ENCODE results near the gene LMO2.

The LMO2 gene

DNA sequence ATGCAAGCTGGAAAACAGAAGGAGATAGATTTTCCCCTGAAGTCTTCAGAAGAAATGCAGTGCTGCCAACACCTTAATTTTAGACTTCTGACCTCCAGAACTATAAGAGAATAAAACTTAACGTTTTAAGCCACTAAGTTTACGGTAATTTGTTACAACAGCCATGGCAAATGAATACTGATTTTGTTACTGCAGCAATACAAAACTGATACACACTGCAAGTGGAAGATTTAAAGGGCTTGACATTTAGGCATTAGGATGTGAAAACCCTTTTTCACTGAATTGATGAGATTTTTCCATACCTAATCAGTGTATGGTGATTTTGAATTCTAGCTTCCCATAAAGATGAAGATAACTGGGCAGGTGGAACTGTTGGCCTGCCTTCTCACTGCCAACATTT lies 22.1 kb upstream of the LMO2 start:
- no peak for DNase-seq

GRCh38 chr11:33912405-33913361 lies 20.8 kb upstream of the LMO2 start:
- DNase-seq = no peak

DNA sequence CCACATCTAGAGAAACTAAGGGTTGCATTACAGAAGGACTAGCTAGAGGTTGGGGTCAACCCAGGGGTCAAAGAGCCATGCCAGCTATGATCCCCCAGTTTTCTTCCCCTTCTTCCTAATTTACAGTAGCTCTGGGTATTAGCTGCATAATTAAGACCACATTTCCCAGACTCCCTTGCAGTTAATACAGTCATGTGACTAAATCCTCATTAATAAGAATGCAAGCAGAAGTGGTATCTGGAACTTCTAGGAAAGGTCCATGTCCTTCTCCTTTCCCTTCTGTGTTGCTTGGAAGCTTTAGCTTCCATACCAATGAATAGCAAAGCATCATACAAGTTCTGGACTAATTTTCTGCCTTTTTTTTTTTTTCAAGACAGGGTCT lies 19.1 kb upstream of the LMO2 start:
- DNase-seq = no peak

GRCh38 chr11:33910296-33910957 lies 18.6 kb upstream of the LMO2 start:
- DNase-seq = no peak

GRCh38 chr11:33909552-33909951 lies 17.7 kb upstream of the LMO2 start:
- DNase-seq = no peak

DNA sequence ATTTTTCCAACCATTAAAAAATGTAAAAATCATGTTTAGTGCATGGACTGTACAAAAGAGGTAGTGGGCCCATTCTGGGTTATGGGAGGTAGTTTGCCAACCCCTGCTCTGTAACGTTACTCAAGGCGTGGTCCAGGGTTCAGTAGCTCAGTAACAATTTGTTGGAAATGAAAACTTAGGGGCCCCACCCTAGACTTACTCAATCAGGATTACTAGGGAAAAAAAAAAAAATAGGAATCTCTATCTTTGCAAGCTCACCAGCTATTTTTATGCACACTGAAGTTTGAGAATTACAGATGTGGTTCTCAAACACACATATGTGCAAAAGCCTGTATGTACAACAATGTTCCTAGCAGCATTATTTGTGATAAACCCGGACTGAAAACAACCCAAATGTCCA lies 17.3 kb upstream of the LMO2 start:
- DNase-seq = no peak

DNA sequence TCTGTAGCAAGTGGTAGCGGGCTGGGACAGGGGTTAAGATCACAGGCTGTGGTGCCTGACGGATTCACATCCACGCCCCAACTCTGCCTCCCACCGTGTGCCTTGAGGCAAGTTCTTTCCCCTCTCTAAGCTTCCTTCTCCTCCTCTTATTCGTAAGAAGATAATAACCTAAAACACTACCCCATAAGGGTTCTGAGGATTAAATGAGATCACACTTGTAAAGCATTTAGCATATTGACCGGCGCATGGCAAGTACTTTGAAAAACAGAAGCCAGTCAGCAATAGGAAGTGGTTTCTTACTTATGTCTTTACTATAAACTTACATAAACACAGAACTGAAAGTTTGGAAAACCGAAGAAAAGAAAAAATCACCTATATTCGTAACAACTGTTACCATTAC lies 15.5 kb upstream of the LMO2 start:
- DNase-seq = no peak

DNA sequence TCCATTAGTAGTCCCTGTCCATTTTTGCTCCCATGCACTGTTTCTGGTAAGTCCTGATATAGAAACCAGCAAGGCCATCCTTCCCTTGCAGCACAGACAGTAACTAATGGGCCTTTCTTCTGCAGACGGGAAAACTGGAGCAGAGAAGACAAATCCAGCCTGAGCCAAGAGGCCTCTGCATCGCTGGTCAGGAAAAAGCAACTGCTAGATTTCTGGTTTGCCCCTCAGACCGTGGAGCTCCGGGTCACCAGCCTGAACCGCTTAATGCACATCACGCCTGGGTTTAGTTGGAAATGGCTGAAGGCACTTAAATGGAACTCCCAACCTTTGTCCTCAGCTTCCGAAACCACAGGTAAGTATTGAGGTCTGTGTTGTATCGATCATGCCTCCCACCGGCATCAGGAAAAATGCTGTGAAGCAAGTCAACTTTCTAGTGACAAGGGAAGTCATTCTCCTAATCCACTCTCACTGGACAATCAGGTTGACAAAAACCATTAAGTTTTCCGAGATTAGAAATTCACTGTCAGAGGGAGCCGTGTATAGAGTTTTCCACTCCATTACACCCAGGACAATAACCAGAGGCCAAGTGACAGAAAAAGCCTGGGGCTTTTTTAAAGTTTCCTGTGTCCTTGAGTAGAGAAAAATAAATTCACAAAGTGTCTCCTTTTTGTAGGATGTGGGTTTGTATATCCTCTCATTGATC lies 14.8 kb upstream of the LMO2 start:
- DNase-seq = no peak

- DNase-seq = no peak
Measured at GRCh38 chr11:33904102-33904501, 12.2 kb upstream of the LMO2 start.

DNA sequence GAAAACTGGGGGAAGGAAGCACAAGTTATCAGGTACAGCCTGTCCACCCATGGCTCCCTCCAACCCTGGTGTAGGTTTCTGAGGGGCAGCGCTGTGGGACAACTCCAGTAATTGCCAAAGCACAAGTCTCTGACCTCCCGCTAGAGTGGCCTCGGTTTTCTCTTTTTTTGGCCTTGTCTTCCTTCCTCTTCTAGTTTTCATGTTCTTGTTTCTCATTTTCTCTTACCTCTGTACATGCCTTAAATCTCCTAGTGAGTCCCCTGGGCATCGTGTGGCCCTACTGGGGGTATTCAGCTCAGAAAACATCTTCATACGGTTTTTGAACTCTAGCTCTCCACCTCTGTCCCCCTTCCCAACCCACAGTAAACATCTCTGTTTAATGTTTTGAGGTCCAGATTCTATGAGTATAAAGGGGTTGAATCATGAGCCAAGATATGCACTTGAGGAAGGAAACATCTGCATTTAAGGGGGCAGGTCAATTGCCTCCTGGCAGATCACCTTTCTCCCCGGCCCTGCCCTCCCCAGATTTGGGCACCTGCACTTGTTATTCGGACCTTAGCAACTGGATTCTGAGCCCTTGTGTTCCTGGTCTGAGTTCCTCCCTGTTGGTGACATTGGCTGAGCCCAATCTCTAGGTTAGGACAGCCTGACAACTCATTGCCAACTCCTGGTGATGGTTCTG lies 8.4 kb upstream of the LMO2 start:
- no peak for DNase-seq

- peak; percentile 86 for DNase-seq
Measured at GRCh38 chr11:33899400-33900037, 7.6 kb upstream of the LMO2 start.

- no peak for DNase-seq
Measured at GRCh38 chr11:33898957-33899356, 7.1 kb upstream of the LMO2 start.

- no peak for DNase-seq
Measured at GRCh38 chr11:33897761-33898375, 6.0 kb upstream of the LMO2 start.

GRCh38 chr11:33896911-33897310 lies 5.0 kb upstream of the LMO2 start:
- DNase-seq = no peak

DNA sequence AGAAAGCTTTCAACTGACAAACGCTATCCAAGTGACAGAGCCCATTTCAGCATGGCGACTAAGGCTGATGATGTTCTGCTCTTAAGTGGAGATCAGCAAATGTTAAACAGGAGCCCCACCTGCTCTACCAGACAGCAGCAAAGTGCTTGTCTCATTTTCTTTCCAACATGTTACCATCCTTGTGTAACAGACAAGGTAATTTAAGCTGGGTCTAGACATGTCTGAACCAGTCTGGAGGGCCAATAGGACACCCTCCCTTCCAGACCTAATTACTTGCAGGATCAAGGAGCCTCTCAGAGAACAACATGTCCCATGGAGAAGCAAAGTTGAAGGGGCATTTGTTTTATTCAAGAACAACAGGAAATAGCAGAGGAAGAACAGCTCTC lies 3.9 kb upstream of the LMO2 start:
- DNase-seq = no peak

- DNase-seq = no peak
Measured at GRCh38 chr11:33894398-33894746, 2.5 kb upstream of the LMO2 start.

GRCh38 chr11:33893711-33894397 lies 2.0 kb upstream of the LMO2 start:
- DNase-seq = no peak

- no peak for DNase-seq
Measured at GRCh38 chr11:33892906-33893594, 1.2 kb upstream of the LMO2 start.

- DNase-seq = no peak
Measured at GRCh38 chr11:33889821-33890378, 2.0 kb downstream of the LMO2 start.

DNA sequence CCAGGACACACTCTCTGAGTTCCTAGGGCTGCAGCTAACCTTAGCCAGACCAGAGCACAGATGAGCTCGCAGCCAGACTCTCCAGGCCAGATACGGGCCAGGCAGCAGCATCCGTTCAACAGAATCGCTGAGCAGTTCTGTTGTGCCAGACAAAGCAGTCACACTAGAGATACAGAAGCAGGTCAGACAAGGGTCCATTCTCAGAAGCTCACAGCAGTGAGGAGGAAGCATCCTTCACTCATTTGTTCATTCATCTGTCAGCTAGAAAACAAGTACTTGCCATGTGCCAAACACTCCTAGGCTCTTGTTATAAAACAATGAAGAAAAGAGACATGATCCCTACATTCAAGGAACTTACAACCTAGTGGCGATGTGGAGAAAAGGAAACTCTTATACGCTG lies 2.6 kb downstream of the LMO2 start:
- no peak for DNase-seq

- no peak for DNase-seq
Measured at GRCh38 chr11:33887886-33888285, 4.0 kb downstream of the LMO2 start.
